T-helper 2 cell treated with Interferon-gamma antibody and Interleukin-4, amounts not matched to agents 100 ng/mL and 5 ng/mL, for 36 hours (primary cell): ENCODE measurements around the gene VOPP1. TPM values are rescaled to one million over a fixed set of nuclear protein-coding genes. Genes with fewer than 3 reads are reported as not detected.

Experiments
- intact Hi-C: fragments of 100-400 bp; cut with micrococcal nuclease; formaldehyde crosslinking; loops from one replicate; pipeline ENCODE4 v1.15.1; 2023
- total RNA-seq: library from RNA; stranded (reverse); gene quantifications from 2 replicates; pipeline ENCODE4 v1.2.3, GENCODE V29; 2022

VOPP1 gene
- total RNA-seq, 1 donor from 2014 or later, result 76.0 TPM

- intact Hi-C loops, result loop anchor here (2.0 kb wide), 1 partner anchor 15 kb away; the partner anchor contains the start of gene VOPP1
These were observed 14.6 kb downstream of the VOPP1 start for GRCh38 chr7:55557666-55558188.

- intact Hi-C loops, result loop anchor here (2.0 kb wide), 1 partner anchor 16 kb away; the partner anchor contains the start of gene VOPP1
These were observed 15.8 kb downstream of the VOPP1 start for GRCh38 chr7:55556492-55556891.

GRCh38 chr7:55556031-55556430 lies 16.3 kb downstream of the VOPP1 start:
- intact Hi-C loops, result loop anchor here (2.0 kb wide), 1 partner anchor 17 kb away; the partner anchor contains the start of gene VOPP1

GRCh38 chr7:55555160-55555559 lies 17.1 kb downstream of the VOPP1 start:
- intact Hi-C loops, result no loop called here

- intact Hi-C loops, result no loop called here
These were observed 18.3 kb downstream of the VOPP1 start for GRCh38 chr7:55554038-55554437.

- intact Hi-C loops, result no loop called here
These were observed 19.3 kb downstream of the VOPP1 start for GRCh38 chr7:55553024-55553345.

- intact Hi-C loops, result no loop called here
These were observed 19.8 kb downstream of the VOPP1 start for GRCh38 chr7:55552320-55553023.

GRCh38 chr7:55550841-55551537 lies 21.3 kb downstream of the VOPP1 start:
- intact Hi-C loops, result no loop called here

- intact Hi-C loops, result no loop called here
These were observed 22.2 kb downstream of the VOPP1 start for GRCh38 chr7:55550010-55550663.

GRCh38 chr7:55549457-55549856 lies 22.8 kb downstream of the VOPP1 start:
- intact Hi-C loops, result no loop called here

- intact Hi-C loops, result no loop called here
These were observed 24.0 kb downstream of the VOPP1 start for GRCh38 chr7:55548295-55548731.

GRCh38 chr7:55546814-55547213 lies 25.5 kb downstream of the VOPP1 start:
- intact Hi-C loops, result no loop called here

GRCh38 chr7:55545496-55545895 lies 26.8 kb downstream of the VOPP1 start:
- intact Hi-C loops, result no loop called here

- intact Hi-C loops, result no loop called here
These were observed 32.0 kb downstream of the VOPP1 start for GRCh38 chr7:55540226-55540858.

- intact Hi-C loops, result no loop called here
These were observed 32.9 kb downstream of the VOPP1 start for GRCh38 chr7:55539380-55539779.

- intact Hi-C loops, result no loop called here
These were observed 33.8 kb downstream of the VOPP1 start for GRCh38 chr7:55538538-55538937.

- intact Hi-C loops, result no loop called here
These were observed 34.8 kb downstream of the VOPP1 start for GRCh38 chr7:55537458-55537990.

GRCh38 chr7:55536619-55537457 lies 35.5 kb downstream of the VOPP1 start:
- intact Hi-C loops, result no loop called here

- intact Hi-C loops, result loop anchor here (2.0 kb wide), 1 partner anchor 61 kb away; no protein-coding TSS in a partner anchor
These were observed 36.7 kb downstream of the VOPP1 start for GRCh38 chr7:55535617-55536016.

GRCh38 chr7:55534916-55535590 lies 37.2 kb downstream of the VOPP1 start:
- intact Hi-C loops, result loop anchor here (1.0 to 5.0 kb wide), 3 partner anchors 35 to 168 kb away; partner anchors contain the start of gene LANCL2
